ENCODE measurements around the gene STYXL1. TPM values are rescaled to one million over a fixed set of nuclear protein-coding genes. Genes with fewer than 3 reads are reported as not detected.
"Not testable (repeated sequence)": the region's sequence is repeated elsewhere in the genome, so short reads cannot be mapped to it uniquely, and the experiment has no call there.

The STYXL1 gene, protein sequence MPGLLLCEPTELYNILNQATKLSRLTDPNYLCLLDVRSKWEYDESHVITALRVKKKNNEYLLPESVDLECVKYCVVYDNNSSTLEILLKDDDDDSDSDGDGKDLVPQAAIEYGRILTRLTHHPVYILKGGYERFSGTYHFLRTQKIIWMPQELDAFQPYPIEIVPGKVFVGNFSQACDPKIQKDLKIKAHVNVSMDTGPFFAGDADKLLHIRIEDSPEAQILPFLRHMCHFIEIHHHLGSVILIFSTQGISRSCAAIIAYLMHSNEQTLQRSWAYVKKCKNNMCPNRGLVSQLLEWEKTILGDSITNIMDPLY
- 29.7 and 32.5 TPM in 2 replicates for total RNA-seq
- long read RNA-seq, transcript STYXL1-206 (9 exons, 1,147 nt): major isoform, 10 of 35 reads
- long read RNA-seq, partial matches to known transcripts: 0 of 35 reads
- long read RNA-seq, other reads (novel, unspliced or antisense): 22 of 35 reads

DNA sequence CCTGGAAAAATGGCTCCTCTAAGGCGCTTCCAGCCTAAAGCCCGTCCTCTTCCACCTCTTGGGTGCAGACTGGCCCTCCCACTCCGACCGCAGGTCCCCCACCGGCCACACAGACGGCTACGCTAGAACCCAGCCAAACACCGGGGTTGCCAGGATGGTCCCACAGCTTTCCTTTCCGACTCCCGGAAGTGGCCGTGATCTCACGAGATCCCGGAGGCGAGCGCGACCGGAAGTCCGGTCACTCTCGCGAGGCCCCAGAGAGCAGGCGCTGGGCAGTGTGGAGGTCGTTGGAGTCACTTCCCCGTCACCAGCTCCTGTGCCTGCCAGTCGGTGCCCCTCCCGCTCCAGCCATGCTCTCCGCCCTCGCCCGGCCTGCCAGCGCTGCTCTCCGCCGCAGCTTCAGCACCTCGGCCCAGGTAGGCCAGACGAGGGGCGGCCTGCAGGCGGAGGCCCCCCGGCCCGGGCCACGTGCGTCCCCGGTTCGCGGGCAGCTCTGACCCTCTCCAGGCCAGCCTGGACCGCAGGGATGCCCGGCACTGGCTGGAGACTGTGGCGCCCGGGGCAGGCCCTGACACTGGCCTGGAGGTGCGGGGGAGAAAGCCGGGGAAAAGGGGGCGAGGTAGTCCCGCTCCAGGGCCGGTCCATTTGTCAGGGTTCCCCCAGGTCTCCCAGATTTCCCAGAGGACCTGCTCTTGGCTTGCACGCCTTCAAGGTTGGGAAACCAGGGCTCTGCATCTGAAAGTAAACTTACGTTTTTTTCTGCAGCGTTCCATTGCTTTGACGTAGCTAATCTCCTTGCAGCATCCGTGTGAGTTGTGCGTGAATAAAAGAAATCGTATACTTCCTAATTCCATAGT lies at the start of gene STYXL1, which contains the start of gene MDH2:
Gene STYXL1, minus strand, starts transcription at position 190 of the 857 bp plus-strand sequence. CDS start 17,477 bp downstream, outside the sequence.
Gene MDH2, plus strand, starts transcription at position 296 of the 857 bp plus-strand sequence. Its CDS starts 55 bp downstream, at position 351.
- H3K27ac Mint-ChIP-seq (ENCODE audit: unreplicated experiment): peak within 1 kb of the TSS; percentile 96
- H3K9me3 Mint-ChIP-seq (ENCODE audit: unreplicated experiment): no peaks in the 10 kb centered on the region
- DNase-seq (ENCODE audit: extremely low spot score, unreplicated experiment): peak; percentile 98
- H3K4me3 Mint-ChIP-seq (ENCODE audit: unreplicated experiment): peak within 1 kb of the TSS; percentile 99
- H3K36me3 Mint-ChIP-seq (ENCODE audit: unreplicated experiment): peaks cover 14% of the 10 kb centered on the region
- no peaks in the 10 kb centered on the region for H3K27me3 Mint-ChIP-seq (ENCODE audit: unreplicated experiment)
- TF ChIP-seq, protein P1, sequence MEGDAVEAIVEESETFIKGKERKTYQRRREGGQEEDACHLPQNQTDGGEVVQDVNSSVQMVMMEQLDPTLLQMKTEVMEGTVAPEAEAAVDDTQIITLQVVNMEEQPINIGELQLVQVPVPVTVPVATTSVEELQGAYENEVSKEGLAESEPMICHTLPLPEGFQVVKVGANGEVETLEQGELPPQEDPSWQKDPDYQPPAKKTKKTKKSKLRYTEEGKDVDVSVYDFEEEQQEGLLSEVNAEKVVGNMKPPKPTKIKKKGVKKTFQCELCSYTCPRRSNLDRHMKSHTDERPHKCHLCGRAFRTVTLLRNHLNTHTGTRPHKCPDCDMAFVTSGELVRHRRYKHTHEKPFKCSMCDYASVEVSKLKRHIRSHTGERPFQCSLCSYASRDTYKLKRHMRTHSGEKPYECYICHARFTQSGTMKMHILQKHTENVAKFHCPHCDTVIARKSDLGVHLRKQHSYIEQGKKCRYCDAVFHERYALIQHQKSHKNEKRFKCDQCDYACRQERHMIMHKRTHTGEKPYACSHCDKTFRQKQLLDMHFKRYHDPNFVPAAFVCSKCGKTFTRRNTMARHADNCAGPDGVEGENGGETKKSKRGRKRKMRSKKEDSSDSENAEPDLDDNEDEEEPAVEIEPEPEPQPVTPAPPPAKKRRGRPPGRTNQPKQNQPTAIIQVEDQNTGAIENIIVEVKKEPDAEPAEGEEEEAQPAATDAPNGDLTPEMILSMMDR (IDR thresholded peaks at IDR 0.05): no peak
- peaks cover 22% of the 10 kb centered on the region for H3K4me1 Mint-ChIP-seq (ENCODE audit: unreplicated experiment)

DNA sequence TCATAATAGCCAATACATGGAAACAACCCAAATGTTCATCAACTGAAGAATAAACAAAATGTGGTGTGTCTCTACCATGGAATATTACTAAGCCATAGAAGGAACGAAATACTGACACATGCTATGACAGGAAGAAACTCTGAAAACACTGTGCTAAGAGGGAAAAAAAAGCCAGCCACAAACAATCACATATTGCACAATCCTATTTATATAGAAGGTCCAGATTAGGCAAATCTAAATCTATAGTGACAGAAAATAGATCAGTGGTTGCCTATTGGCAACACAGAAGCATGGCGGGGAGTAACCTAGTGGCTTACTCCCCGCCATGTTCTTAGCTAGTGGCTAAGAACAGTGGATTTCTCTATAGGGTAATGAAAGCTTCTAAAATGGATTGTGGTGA lies 48.1 kb upstream of the STYXL1 start:
- TF ChIP-seq, protein P1 (IDR thresholded peaks at IDR 0.05): no peak
- Mint-ChIP-seq H3K36me3 (ENCODE audit: unreplicated experiment) (no peaks in the 10 kb centered on the region), H3K27me3 (ENCODE audit: unreplicated experiment) (peaks cover 35% of the 10 kb centered on the region), H3K4me3 (ENCODE audit: unreplicated experiment) (no peak overlapping the region), H3K27ac (ENCODE audit: unreplicated experiment) (no peak overlapping the region), H3K9me3 (ENCODE audit: unreplicated experiment) (no peaks in the 10 kb centered on the region), H3K4me1 (ENCODE audit: unreplicated experiment) (no peaks in the 10 kb centered on the region)
- DNase-seq (ENCODE audit: extremely low spot score, unreplicated experiment): no peak

DNA sequence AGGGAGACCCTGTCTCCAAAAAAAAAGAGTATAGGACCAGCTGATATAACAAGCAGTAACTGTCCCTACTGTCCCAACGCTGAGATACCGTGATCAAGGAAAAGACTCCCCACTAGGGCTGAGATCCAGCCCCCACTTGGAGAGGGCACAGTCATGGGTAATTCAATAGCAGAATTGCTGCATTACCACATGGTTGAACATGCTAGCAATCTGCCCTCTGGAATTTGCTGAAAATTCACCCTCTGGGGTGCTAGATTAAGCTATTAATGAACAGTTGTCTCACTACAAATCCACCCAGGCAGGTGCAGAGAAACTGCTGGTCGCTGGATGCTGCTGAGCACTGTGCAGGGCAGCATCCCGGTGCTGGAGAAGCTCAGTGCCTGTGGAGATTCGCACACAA lies 46.5 kb upstream of the STYXL1 start:
- H3K9me3 Mint-ChIP-seq (ENCODE audit: unreplicated experiment); H3K27ac Mint-ChIP-seq (ENCODE audit: unreplicated experiment); H3K4me3 Mint-ChIP-seq (ENCODE audit: unreplicated experiment); H3K4me1 Mint-ChIP-seq (ENCODE audit: unreplicated experiment); H3K36me3 Mint-ChIP-seq (ENCODE audit: unreplicated experiment); DNase-seq (ENCODE audit: extremely low spot score, unreplicated experiment): not testable (repeated sequence)
- peaks cover 35% of the 10 kb centered on the region for H3K27me3 Mint-ChIP-seq (ENCODE audit: unreplicated experiment)

DNA sequence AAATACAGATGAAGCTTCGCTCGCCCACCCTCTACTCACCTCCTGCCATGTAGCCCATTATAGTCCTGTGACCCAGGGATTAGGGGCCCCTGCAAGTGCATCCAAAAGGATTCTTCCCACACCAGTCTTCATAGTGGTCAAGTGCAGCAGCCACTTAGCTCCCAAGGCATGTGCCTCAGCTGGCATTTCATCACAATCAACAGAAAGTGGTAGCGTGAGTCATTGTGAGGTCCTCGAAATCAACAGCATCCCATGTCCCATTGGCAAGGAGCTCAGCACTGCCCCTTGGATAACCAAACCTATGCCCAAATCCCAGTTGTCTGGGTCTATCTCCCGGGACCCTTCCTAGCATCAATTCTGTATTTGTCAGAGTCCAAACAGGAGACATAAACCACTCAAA lies 45.7 kb upstream of the STYXL1 start:
- peaks cover 31% of the 10 kb centered on the region for H3K27me3 Mint-ChIP-seq (ENCODE audit: unreplicated experiment)
- not testable (repeated sequence) for DNase-seq (ENCODE audit: extremely low spot score, unreplicated experiment); H3K27ac Mint-ChIP-seq (ENCODE audit: unreplicated experiment); H3K9me3 Mint-ChIP-seq (ENCODE audit: unreplicated experiment); H3K4me3 Mint-ChIP-seq (ENCODE audit: unreplicated experiment); H3K36me3 Mint-ChIP-seq (ENCODE audit: unreplicated experiment); H3K4me1 Mint-ChIP-seq (ENCODE audit: unreplicated experiment)

DNA sequence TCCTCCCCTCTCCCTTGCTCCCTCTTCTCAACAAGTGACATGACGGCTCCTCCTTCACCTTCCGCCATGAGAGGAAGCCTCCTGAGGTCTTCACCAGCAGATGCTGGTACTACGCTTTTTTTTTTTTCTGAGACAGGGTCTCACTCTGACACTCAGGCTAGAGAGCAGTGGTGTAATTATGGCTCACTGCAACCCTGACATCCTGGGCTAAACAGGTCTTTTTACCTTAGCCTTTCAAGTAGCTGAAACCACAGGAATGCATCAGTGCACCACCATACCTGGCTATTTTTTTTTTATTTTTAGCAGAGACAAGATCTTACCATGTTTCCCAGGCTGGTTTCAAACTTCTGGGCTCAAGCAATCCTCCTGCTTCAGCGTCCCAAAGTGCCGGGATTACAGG lies 43.7 kb upstream of the STYXL1 start:
- Mint-ChIP-seq H3K27ac (ENCODE audit: unreplicated experiment) (no peak overlapping the region), H3K9me3 (ENCODE audit: unreplicated experiment) (no peaks in the 10 kb centered on the region), H3K36me3 (ENCODE audit: unreplicated experiment) (no peaks in the 10 kb centered on the region), H3K4me1 (ENCODE audit: unreplicated experiment) (peaks cover 18% of the 10 kb centered on the region), H3K4me3 (ENCODE audit: unreplicated experiment) (no peak overlapping the region), H3K27me3 (ENCODE audit: unreplicated experiment) (peaks cover 16% of the 10 kb centered on the region)
- DNase-seq (ENCODE audit: extremely low spot score, unreplicated experiment): no peak
- TF ChIP-seq, protein P1 (IDR thresholded peaks at IDR 0.05): no peak

Measured in osteocyte (in vitro differentiated cells).